ENCODE measurements around the gene MAS1. TPM values are rescaled to one million over a fixed set of nuclear protein-coding genes. Genes with fewer than 3 reads are reported as not detected.
"Not testable (repeated sequence)": the region's sequence is repeated elsewhere in the genome, so short reads cannot be mapped to it uniquely, and the experiment has no call there.

MAS1 gene
- not detected in 2 replicates for total RNA-seq (2021)
- not detected for Bru-seq, nascent RNA
- percentile 12 among the genes with signal in this experiment for BruChase-seq, experiment 1, labeled RNA remaining after a 2-hour chase
- percentile 14 among the genes with signal in this experiment for BruChase-seq, experiment 2, labeled RNA remaining after a 6-hour chase
- long read RNA-seq = 0 reads

DNA sequence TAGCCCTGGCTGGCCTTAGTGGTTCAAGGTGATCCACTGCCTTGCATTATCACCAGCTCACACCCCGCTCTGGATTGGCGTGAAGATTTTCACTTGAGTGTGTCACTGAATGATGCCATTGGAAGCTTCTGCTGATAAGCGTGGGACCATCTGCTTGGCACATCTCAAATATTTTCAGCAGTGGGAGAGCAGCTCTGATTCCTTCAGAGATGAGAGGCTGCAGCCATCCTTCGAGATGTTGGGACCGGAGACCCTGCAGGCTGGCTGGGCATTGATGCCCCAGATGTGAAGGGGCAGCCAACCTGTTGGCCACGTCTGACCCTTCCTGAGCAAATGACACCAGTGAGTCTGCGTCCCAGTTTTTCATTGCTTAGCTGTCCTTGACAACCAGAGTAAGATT lies at the start of gene MAS1:
TSS of gene MAS1 (plus strand) at position 197 of the 400 bp plus-strand sequence. CDS start 15,968 bp downstream, outside the sequence.
- Histone ChIP-seq H3K4me3 (ENCODE audit: low read depth, low read length, poor library complexity, severe bottlenecking) (no peak within 1 kb of the TSS), H3K4me1 (ENCODE audit: insufficient read depth, low read length, poor library complexity, severe bottlenecking) (no peaks in the 10 kb centered on the region), H3K36me3 (ENCODE audit: insufficient read depth, low read length, poor library complexity, severe bottlenecking) (no peaks in the 10 kb centered on the region), H3K27me3 (replicated peaks; ENCODE audit: insufficient read depth, low read depth, low read length, poor library complexity) (peaks cover 81% of the 10 kb centered on the region), H3K9me3 (ENCODE audit: low read depth, low read length, poor library complexity, severe bottlenecking) (no peaks in the 10 kb centered on the region), H3K27ac (ENCODE audit: low read depth, low read length, poor library complexity, severe bottlenecking) (no peak within 1 kb of the TSS)
- no peak for DNase-seq (ENCODE audit: low spot score)
- POLR2A ChIA-PET (ENCODE audit: low non-redundant PET) = no interaction called here
- no TSS peak for BruUV-seq (replicated peaks)
- CTCF ChIA-PET = no interaction called here
- intact Hi-C loops (cut with micrococcal nuclease; ENCODE audit: unreplicated experiment) = no loop called here
- TF ChIP-seq EZH2 (IDR thresholded peaks at IDR 0.05; ENCODE audit: borderline replicate concordance, low read depth, low read length, poor library complexity, severe bottlenecking) = peak; percentile 43
- TF ChIP-seq, protein P1, sequence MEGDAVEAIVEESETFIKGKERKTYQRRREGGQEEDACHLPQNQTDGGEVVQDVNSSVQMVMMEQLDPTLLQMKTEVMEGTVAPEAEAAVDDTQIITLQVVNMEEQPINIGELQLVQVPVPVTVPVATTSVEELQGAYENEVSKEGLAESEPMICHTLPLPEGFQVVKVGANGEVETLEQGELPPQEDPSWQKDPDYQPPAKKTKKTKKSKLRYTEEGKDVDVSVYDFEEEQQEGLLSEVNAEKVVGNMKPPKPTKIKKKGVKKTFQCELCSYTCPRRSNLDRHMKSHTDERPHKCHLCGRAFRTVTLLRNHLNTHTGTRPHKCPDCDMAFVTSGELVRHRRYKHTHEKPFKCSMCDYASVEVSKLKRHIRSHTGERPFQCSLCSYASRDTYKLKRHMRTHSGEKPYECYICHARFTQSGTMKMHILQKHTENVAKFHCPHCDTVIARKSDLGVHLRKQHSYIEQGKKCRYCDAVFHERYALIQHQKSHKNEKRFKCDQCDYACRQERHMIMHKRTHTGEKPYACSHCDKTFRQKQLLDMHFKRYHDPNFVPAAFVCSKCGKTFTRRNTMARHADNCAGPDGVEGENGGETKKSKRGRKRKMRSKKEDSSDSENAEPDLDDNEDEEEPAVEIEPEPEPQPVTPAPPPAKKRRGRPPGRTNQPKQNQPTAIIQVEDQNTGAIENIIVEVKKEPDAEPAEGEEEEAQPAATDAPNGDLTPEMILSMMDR (conservative IDR thresholded peaks at IDR 0.05; ENCODE audit: low read depth, low read length) = no peak

DNA sequence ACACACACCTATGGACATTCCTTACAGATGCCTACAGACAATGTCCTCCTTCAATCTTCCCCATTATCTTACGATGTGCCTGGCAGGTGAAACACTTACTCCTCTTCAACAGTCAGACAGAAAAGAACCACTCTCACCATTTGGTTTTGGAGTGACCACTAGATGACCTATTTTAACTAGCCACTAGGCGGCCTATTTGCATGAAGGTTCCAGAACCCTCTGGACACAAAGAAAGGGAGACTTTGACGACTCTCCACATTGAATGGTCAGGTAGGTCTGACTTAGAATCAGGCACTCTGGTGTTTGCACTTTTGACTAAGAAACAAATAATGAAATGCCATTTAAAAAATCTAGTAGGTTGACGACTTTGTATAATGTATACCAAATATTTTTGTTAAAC lies 48.8 kb upstream of the MAS1 start:
- intact Hi-C loops (cut with micrococcal nuclease; ENCODE audit: unreplicated experiment) = no loop called here
- H3K27ac ChIP-seq (ENCODE audit: low read depth, low read length, poor library complexity, severe bottlenecking) = no peak overlapping the region
- TF ChIP-seq EZH2 (IDR thresholded peaks at IDR 0.05; ENCODE audit: borderline replicate concordance, low read depth, low read length, poor library complexity, severe bottlenecking) = no peak
- TF ChIP-seq, protein P1 (conservative IDR thresholded peaks at IDR 0.05; ENCODE audit: low read depth, low read length) = no peak
- CTCF ChIA-PET = no interaction called here
- no peaks in the 10 kb centered on the region for H3K27me3 ChIP-seq (replicated peaks; ENCODE audit: insufficient read depth, low read depth, low read length, poor library complexity)
- no peaks in the 10 kb centered on the region for H3K9me3 ChIP-seq (ENCODE audit: low read depth, low read length, poor library complexity, severe bottlenecking)
- no peak overlapping the region for H3K4me3 ChIP-seq (ENCODE audit: low read depth, low read length, poor library complexity, severe bottlenecking)
- no peaks in the 10 kb centered on the region for H3K36me3 ChIP-seq (ENCODE audit: insufficient read depth, low read length, poor library complexity, severe bottlenecking)
- POLR2A ChIA-PET (ENCODE audit: low non-redundant PET) = no interaction called here
- BruUV-seq (replicated peaks) = no TSS peak
- H3K4me1 ChIP-seq (ENCODE audit: insufficient read depth, low read length, poor library complexity, severe bottlenecking) = no peaks in the 10 kb centered on the region
- no peak for DNase-seq (ENCODE audit: low spot score)

DNA sequence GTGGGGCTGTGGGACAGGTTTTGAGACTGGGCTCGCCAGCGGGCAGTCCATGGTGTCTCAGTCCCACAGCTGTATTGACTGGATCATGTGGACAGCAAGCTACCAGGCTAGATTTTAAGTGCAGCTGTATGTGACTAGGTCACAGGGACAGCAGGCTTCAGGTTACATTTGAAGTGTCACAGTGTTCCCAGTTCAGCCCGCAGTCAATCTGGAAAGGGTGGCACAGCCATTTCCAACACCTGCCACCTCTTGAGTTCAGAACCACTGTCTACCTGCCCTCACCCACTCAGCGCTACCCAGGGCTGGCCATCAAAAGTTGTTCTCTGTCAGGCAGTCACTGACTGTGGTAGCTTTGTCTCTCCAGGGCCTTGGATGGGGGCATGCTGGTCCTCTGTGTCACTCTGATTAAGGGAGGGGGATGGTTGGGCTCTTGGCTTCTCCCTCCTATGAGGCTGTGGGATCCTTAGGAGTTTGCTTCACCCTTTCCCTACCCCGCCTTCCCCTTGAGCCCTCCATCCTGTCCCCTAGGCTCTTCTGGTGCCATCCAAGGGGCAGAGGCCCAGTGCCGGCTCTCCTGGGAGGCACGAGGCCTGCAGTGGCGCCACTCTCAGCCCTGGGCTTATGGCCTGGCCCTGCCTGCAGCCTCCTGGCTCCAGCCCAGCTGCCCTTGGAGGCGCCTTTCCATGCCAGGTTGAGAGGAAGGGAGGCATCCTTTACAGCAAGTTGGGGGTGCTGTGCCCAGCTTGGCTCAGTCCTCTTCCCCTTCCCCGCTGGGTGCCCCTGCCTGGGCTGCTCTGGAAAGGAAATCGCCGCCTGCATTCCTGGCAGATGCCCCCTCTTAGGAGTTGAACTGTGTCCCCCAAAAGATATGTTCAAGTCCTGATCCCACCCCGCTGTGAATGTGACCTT lies 45.8 kb upstream of the MAS1 start:
- no peak for DNase-seq (ENCODE audit: low spot score)
- ChIA-PET CTCF (no interaction called here), POLR2A (ENCODE audit: low non-redundant PET) (no interaction called here)
- Histone ChIP-seq H3K36me3 (ENCODE audit: insufficient read depth, low read length, poor library complexity, severe bottlenecking) (no peaks in the 10 kb centered on the region), H3K4me1 (ENCODE audit: insufficient read depth, low read length, poor library complexity, severe bottlenecking) (no peaks in the 10 kb centered on the region), H3K27ac (ENCODE audit: low read depth, low read length, poor library complexity, severe bottlenecking) (no peak overlapping the region), H3K9me3 (ENCODE audit: low read depth, low read length, poor library complexity, severe bottlenecking) (no peaks in the 10 kb centered on the region), H3K27me3 (replicated peaks; ENCODE audit: insufficient read depth, low read depth, low read length, poor library complexity) (no peaks in the 10 kb centered on the region), H3K4me3 (ENCODE audit: low read depth, low read length, poor library complexity, severe bottlenecking) (no peak overlapping the region)
- intact Hi-C loops (cut with micrococcal nuclease; ENCODE audit: unreplicated experiment) = no loop called here
- no TSS peak for BruUV-seq (replicated peaks)
- no peak for TF ChIP-seq EZH2 (IDR thresholded peaks at IDR 0.05; ENCODE audit: borderline replicate concordance, low read depth, low read length, poor library complexity, severe bottlenecking)
- TF ChIP-seq, protein P1 (conservative IDR thresholded peaks at IDR 0.05; ENCODE audit: low read depth, low read length) = no peak

DNA sequence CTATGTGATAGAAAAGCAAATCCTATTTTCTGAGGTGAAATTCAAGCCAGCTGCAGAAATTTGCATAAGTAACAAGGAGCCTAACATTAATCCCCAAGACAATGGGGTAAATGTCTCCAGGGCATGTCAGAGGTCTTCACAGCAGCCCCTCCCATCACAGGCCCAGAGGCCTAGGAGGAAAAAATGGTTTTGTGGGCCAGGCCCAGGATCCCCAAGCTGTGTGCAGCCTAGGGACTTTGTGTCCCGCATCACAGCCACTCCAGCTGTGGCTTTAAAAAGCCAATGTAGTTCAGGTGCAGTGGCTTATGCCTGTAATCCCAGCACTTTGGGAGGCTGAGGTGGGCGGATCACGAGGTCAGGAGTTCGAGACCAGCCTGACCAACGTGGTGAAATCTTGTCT lies 42.2 kb upstream of the MAS1 start:
- H3K4me3 ChIP-seq (ENCODE audit: low read depth, low read length, poor library complexity, severe bottlenecking); POLR2A ChIA-PET (ENCODE audit: low non-redundant PET); CTCF ChIA-PET; H3K9me3 ChIP-seq (ENCODE audit: low read depth, low read length, poor library complexity, severe bottlenecking); H3K36me3 ChIP-seq (ENCODE audit: insufficient read depth, low read length, poor library complexity, severe bottlenecking); BruUV-seq (replicated peaks); H3K27me3 ChIP-seq (replicated peaks; ENCODE audit: insufficient read depth, low read depth, low read length, poor library complexity); intact Hi-C loops (cut with micrococcal nuclease; ENCODE audit: unreplicated experiment); DNase-seq (ENCODE audit: low spot score); H3K4me1 ChIP-seq (ENCODE audit: insufficient read depth, low read length, poor library complexity, severe bottlenecking); H3K27ac ChIP-seq (ENCODE audit: low read depth, low read length, poor library complexity, severe bottlenecking): not testable (repeated sequence)

DNA sequence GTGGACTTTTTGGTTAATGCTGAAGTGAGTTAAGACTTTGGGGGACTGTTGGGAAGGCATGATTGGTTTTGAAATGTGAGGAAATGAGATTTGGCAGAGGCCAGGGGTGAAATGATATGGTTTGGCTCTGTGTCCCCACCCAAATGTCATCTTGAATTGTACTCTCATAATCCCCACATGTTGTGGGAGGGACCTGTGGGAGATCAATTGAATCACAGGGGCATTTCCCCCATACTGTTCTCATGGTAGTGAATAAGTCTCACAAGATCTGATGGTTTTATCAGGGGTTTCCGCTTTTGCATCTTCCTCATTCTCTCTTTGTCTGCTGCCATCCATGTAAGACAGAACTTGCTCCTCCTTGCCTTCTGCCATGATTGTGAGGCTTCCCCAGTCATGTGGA lies 40.9 kb upstream of the MAS1 start:
- intact Hi-C loops (cut with micrococcal nuclease; ENCODE audit: unreplicated experiment) = loop anchor here (2.0 kb wide), 1 partner anchor 159 kb away; no protein-coding TSS in a partner anchor
- H3K27ac ChIP-seq (ENCODE audit: low read depth, low read length, poor library complexity, severe bottlenecking); H3K4me1 ChIP-seq (ENCODE audit: insufficient read depth, low read length, poor library complexity, severe bottlenecking); BruUV-seq (replicated peaks); DNase-seq (ENCODE audit: low spot score); H3K9me3 ChIP-seq (ENCODE audit: low read depth, low read length, poor library complexity, severe bottlenecking); H3K36me3 ChIP-seq (ENCODE audit: insufficient read depth, low read length, poor library complexity, severe bottlenecking); H3K4me3 ChIP-seq (ENCODE audit: low read depth, low read length, poor library complexity, severe bottlenecking); POLR2A ChIA-PET (ENCODE audit: low non-redundant PET); CTCF ChIA-PET; H3K27me3 ChIP-seq (replicated peaks; ENCODE audit: insufficient read depth, low read depth, low read length, poor library complexity): not testable (repeated sequence)

Data from A673 (cell line).